GM23248 (cell line): ENCODE data around the gene WDR70.
"Not testable (repeated sequence)": the region's sequence is repeated elsewhere in the genome, so short reads cannot be mapped to it uniquely, and the experiment has no call there.

Experiments used
- EZH2 ChIP-seq: fragments of 200-600 bp; sonication (generic); IDR thresholded peaks from 2 replicates; pipeline ENCODE4 v1.6.1; 2018; ENCODE audit warnings: antibody characterized with exemption, mild to moderate bottlenecking; ENCODE audit not compliant: insufficient read depth, poor library complexity, severe bottlenecking
- EZH2phosphoT487 ChIP-seq: fragments of 200-600 bp; sonication (generic); IDR thresholded peaks from 2 replicates; pipeline ENCODE4 v1.6.1; 2018; ENCODE audit warnings: antibody characterized with exemption, moderate library complexity, mild to moderate bottlenecking, low read depth; ENCODE audit not compliant: insufficient read depth

DNA sequence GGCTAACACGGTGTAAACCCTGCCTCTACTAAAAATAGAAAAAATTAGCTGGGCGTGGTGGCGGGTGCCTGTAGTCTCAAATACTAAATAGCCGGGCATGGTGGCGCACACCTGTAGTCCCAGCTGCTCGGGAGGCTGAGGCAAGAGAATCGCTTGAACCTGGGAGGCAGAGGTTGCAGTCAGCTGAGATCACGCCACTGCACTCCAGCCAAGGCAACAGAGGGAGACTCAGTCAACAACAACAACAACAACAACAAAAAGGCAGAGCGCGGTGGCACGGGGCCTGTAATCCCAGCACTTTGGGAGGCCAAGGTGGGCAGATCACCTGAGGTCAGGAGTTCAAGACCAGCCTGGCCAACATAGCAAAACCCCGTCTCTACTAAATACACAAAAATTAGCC, 1.1 kb upstream of the WDR70 start:
- TF ChIP-seq EZH2, EZH2phosphoT487: not testable (repeated sequence)
